Activated CD4-positive, alpha-beta T cell treated with anti-CD3 and anti-CD28 coated beads for 36 hours (primary cell): ENCODE results near the gene RPS15. TPM values are rescaled to one million over a fixed set of nuclear protein-coding genes. Genes with fewer than 3 reads are reported as not detected.

Experiments used
- ATAC-seq: fragments of 200-7000 bp; cut with Tn5 transposase; one replicate; pipeline ENCODE4 v1.10.0; 2021; ENCODE audit warnings: mild to moderate bottlenecking, moderate library complexity
- CTCF ChIA-PET: fragments of 350-600 bp; sonication (Branson Sonifier 250); formaldehyde crosslinking; loops from one replicate; lab custom pipeline; 2021; ENCODE audit warnings: antibody characterized with exemption; lab: Charles Lee
- POLR2A ChIA-PET: fragments of 350-600 bp; sonication (Branson Sonifier 250); formaldehyde crosslinking; loops from one replicate; lab custom pipeline; 2021; ENCODE audit warnings: antibody characterized with exemption, inconsistent platforms; lab: Charles Lee
- DNase-seq: peaks from one replicate; pipeline ENCODE4 v3.0.0-alpha.2; 2020
- H3K27ac Mint-ChIP-seq: one replicate; pipeline ENCODE4 v1.8.0; 2021; ENCODE audit warnings: mixed read lengths
- H3K27me3 Mint-ChIP-seq: one replicate; pipeline ENCODE4 v1.8.0; 2021; ENCODE audit warnings: mixed read lengths
- H3K36me3 Mint-ChIP-seq: one replicate; pipeline ENCODE4 v1.8.0; 2021; ENCODE audit warnings: low read depth, mixed read lengths
- H3K4me1 Mint-ChIP-seq: one replicate; pipeline ENCODE4 v1.8.0; 2021; ENCODE audit warnings: mixed read lengths
- H3K4me3 Mint-ChIP-seq: one replicate; pipeline ENCODE4 v1.8.0; 2021; ENCODE audit warnings: mild to moderate bottlenecking, moderate library complexity, mixed read lengths
- H3K9me3 Mint-ChIP-seq: one replicate; pipeline ENCODE4 v1.8.0; 2021; ENCODE audit warnings: low read depth, mixed read lengths
- intact Hi-C, 2 experiments: fragments of 100-400 bp; cut with DNase I in 1 of 2; cut with micrococcal nuclease in 1 of 2; formaldehyde crosslinking; loops; one replicate each; pipeline versions ENCODE4 v1.14.2 to v1.15.1; 2022 to 2024; cut with DNase I, micrococcal nuclease
- total RNA-seq, 2 experiments: library from RNA; stranded (reverse); gene quantifications; one replicate each; pipeline ENCODE4 v1.2.3, GENCODE V29; 2021

RPS15 gene
- total RNA-seq, 2 experiments from 2014 or later = 1,716 to 1,858 TPM

GRCh38 chr19:1457031-1457739, 19.0 kb downstream of the RPS15 start:
- peaks cover 12% of the 10 kb centered on the region for H3K4me1 Mint-ChIP-seq
- no peak overlapping the region for H3K27ac Mint-ChIP-seq
- intact Hi-C loops = no loop called here
- ChIA-PET CTCF (interaction anchor here (1.5 to 2.0 kb wide), 2 partner anchors 12 kb away, joined by 3 to 10 read pairs; no protein-coding TSS in a partner anchor), POLR2A (interaction anchor here (0.6 kb wide), 1 partner anchor 14 kb away, joined by 5 read pairs; no protein-coding TSS in a partner anchor)
- ATAC-seq (no peak), DNase-seq (no peak)
- H3K9me3 Mint-ChIP-seq = no peaks in the 10 kb centered on the region
- peaks cover 28% of the 10 kb centered on the region for H3K27me3 Mint-ChIP-seq
- H3K4me3 Mint-ChIP-seq = no peak overlapping the region
- H3K36me3 Mint-ChIP-seq = no peaks in the 10 kb centered on the region

- H3K27me3 Mint-ChIP-seq = peaks cover 26% of the 10 kb centered on the region
- no peak for ATAC-seq
- no peak overlapping the region for H3K4me3 Mint-ChIP-seq
- intact Hi-C loops = no loop called here
- ChIA-PET POLR2A (interaction anchor here (0.6 kb wide), 1 partner anchor 14 kb away, joined by 5 read pairs; no protein-coding TSS in a partner anchor), CTCF (interaction anchor here (1.5 to 2.0 kb wide), 2 partner anchors 11 to 13 kb away, joined by 3 to 10 read pairs; no protein-coding TSS in a partner anchor)
- DNase-seq = no peak
- no peak overlapping the region for H3K27ac Mint-ChIP-seq
- no peaks in the 10 kb centered on the region for H3K36me3 Mint-ChIP-seq
- H3K9me3 Mint-ChIP-seq = no peaks in the 10 kb centered on the region
- H3K4me1 Mint-ChIP-seq = peaks cover 12% of the 10 kb centered on the region
These were observed 19.7 kb downstream of the RPS15 start for GRCh38 chr19:1457892-1458291.

- ChIA-PET POLR2A (no interaction called here), CTCF (no interaction called here)
- H3K36me3 Mint-ChIP-seq = no peaks in the 10 kb centered on the region
- peaks cover 12% of the 10 kb centered on the region for H3K4me1 Mint-ChIP-seq
- no peaks in the 10 kb centered on the region for H3K9me3 Mint-ChIP-seq
- no peak overlapping the region for H3K4me3 Mint-ChIP-seq
- no peak overlapping the region for H3K27ac Mint-ChIP-seq
- H3K27me3 Mint-ChIP-seq = peaks cover 19% of the 10 kb centered on the region
- no peak for ATAC-seq
- no peak for DNase-seq
- intact Hi-C loops = no loop called here
These were observed 21.3 kb downstream of the RPS15 start for GRCh38 chr19:1459479-1459878.

- Mint-ChIP-seq H3K9me3 (no peaks in the 10 kb centered on the region), H3K27ac (no peak overlapping the region), H3K4me1 (peaks cover 9% of the 10 kb centered on the region), H3K4me3 (no peak overlapping the region), H3K36me3 (no peaks in the 10 kb centered on the region), H3K27me3 (peaks cover 16% of the 10 kb centered on the region)
- ChIA-PET CTCF (no interaction called here), POLR2A (no interaction called here)
- DNase-seq = no peak
- intact Hi-C loops = no loop called here
- ATAC-seq = no peak
These were observed 22.1 kb downstream of the RPS15 start for GRCh38 chr19:1460033-1460995.

GRCh38 chr19:1461862-1462261, 23.7 kb downstream of the RPS15 start:
- POLR2A ChIA-PET = interaction anchor here (0.7 kb wide), 1 partner anchor 384 kb away, joined by 4 read pairs; no protein-coding TSS in a partner anchor
- intact Hi-C loops = no loop called here
- Mint-ChIP-seq H3K36me3 (no peaks in the 10 kb centered on the region), H3K4me3 (no peak overlapping the region), H3K27me3 (peaks cover 12% of the 10 kb centered on the region), H3K9me3 (no peaks in the 10 kb centered on the region), H3K27ac (no peak overlapping the region), H3K4me1 (peaks cover 3% of the 10 kb centered on the region)
- DNase-seq (no peak), ATAC-seq (no peak)
- CTCF ChIA-PET = no interaction called here

GRCh38 chr19:1465191-1466016, 27.2 kb downstream of the RPS15 start:
- Mint-ChIP-seq H3K4me1 (peaks cover 3% of the 10 kb centered on the region), H3K27ac (no peak overlapping the region), H3K27me3 (peaks cover 3% of the 10 kb centered on the region), H3K9me3 (no peaks in the 10 kb centered on the region), H3K4me3 (no peak overlapping the region), H3K36me3 (no peaks in the 10 kb centered on the region)
- peak; percentile 63 for DNase-seq
- intact Hi-C loops = loop anchor here in 1 of 2 experiments (5.0 kb wide), 1 partner anchor 297 kb away; no protein-coding TSS in a partner anchor
- ATAC-seq = no peak
- ChIA-PET POLR2A (no interaction called here), CTCF (interaction anchor here (0.6 to 3.4 kb wide), 3 partner anchors 13 to 287 kb away, joined by 3 to 17 read pairs (median 3); no protein-coding TSS in a partner anchor)

GRCh38 chr19:1466018-1466460, 27.8 kb downstream of the RPS15 start:
- Mint-ChIP-seq H3K27ac (no peak overlapping the region), H3K4me1 (peaks cover 3% of the 10 kb centered on the region), H3K9me3 (no peaks in the 10 kb centered on the region), H3K36me3 (no peaks in the 10 kb centered on the region), H3K27me3 (peaks cover 3% of the 10 kb centered on the region), H3K4me3 (no peak overlapping the region)
- ChIA-PET POLR2A (interaction anchor here (1.5 kb wide), 1 partner anchor 10 kb away, joined by 6 read pairs; no protein-coding TSS in a partner anchor), CTCF (interaction anchor here (1.0 to 3.4 kb wide), 2 partner anchors 13 to 21 kb away, joined by 3 to 17 read pairs; no protein-coding TSS in a partner anchor)
- ATAC-seq = no peak
- intact Hi-C loops = loop anchor here in 1 of 2 experiments (5.0 kb wide), 1 partner anchor 296 kb away; no protein-coding TSS in a partner anchor
- DNase-seq = no peak

- intact Hi-C loops = loop anchor here in 1 of 2 experiments (5.0 kb wide), 1 partner anchor 296 kb away; no protein-coding TSS in a partner anchor
- ATAC-seq = no peak
- H3K4me1 Mint-ChIP-seq = peaks cover 5% of the 10 kb centered on the region
These were observed 28.4 kb downstream of the RPS15 start for GRCh38 chr19:1466461-1467214.

GRCh38 chr19:1467215-1467489, 29.0 kb downstream of the RPS15 start:
- H3K27ac Mint-ChIP-seq = no peak overlapping the region
- DNase-seq = no peak
- H3K27me3 Mint-ChIP-seq = peaks cover 3% of the 10 kb centered on the region
- ATAC-seq = no peak
- H3K36me3 Mint-ChIP-seq = no peaks in the 10 kb centered on the region
- CTCF ChIA-PET = interaction anchor here (3.4 kb wide), 1 partner anchor 23 kb away, joined by 17 read pairs; no protein-coding TSS in a partner anchor
- no peak overlapping the region for H3K4me3 Mint-ChIP-seq
- intact Hi-C loops = loop anchor here in 1 of 2 experiments (5.0 kb wide), 1 partner anchor 295 kb away; no protein-coding TSS in a partner anchor
- POLR2A ChIA-PET = interaction anchor here (1.5 kb wide), 1 partner anchor 12 kb away, joined by 6 read pairs; no protein-coding TSS in a partner anchor
- no peaks in the 10 kb centered on the region for H3K9me3 Mint-ChIP-seq
- peaks cover 5% of the 10 kb centered on the region for H3K4me1 Mint-ChIP-seq

More at GRCh38 chr19:1466461-1467214, 28.4 kb downstream of the RPS15 start:
- Mint-ChIP-seq H3K27ac (no peak overlapping the region), H3K36me3 (no peaks in the 10 kb centered on the region), H3K27me3 (peaks cover 3% of the 10 kb centered on the region), H3K9me3 (no peaks in the 10 kb centered on the region), H3K4me3 (no peak overlapping the region)
- no peak for DNase-seq
- ChIA-PET POLR2A (interaction anchor here (0.6 to 1.5 kb wide), 2 partner anchors 11 to 621 kb away, joined by 3 to 6 read pairs; no protein-coding TSS in a partner anchor), CTCF (interaction anchor here (3.4 kb wide), 1 partner anchor 22 kb away, joined by 17 read pairs; no protein-coding TSS in a partner anchor)
